Measurements from ENCODE around the gene PPM1E.

Gene PPM1E

DNA sequence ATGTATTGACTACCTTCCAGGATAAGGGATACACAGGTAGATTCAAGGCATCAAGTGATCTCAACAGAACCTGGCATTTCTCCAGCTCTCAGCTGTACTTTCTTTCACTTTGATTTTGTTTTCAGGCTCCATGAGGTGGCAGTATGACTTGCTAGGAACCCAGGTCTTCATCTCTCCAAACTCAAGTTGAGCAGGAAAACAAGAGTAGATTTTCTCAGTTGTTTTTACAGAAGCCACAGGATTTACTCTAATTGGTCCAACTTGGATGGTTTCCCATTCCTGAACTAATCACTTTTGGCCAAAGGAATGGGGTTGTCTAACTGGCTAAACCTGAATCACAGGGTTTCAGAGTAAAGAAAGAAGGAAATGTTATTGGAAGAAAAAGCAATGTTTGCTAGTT lies 204.4 kb downstream of the PPM1E start:
- DNase-seq, result no peak

DNA sequence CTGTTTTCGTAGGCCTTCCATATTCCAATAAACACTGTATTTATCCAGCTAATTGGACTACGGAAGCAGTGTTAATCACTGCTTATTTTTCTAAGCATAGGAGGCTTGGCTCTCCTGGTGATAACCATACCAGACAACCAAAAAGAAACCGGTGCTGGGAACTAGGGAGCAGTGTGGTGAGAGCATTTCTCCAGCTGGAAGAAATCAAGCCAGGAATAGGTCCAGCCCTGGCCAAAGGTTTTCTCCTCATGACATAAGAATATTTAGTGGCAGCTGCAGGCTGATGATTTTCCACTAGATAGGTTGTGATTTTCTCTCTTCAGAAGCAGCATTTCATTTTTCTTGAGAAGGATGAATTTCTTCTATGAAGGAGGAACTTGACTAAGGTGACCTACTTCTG lies 209.6 kb downstream of the PPM1E start:
- DNase-seq, result no peak

DNA sequence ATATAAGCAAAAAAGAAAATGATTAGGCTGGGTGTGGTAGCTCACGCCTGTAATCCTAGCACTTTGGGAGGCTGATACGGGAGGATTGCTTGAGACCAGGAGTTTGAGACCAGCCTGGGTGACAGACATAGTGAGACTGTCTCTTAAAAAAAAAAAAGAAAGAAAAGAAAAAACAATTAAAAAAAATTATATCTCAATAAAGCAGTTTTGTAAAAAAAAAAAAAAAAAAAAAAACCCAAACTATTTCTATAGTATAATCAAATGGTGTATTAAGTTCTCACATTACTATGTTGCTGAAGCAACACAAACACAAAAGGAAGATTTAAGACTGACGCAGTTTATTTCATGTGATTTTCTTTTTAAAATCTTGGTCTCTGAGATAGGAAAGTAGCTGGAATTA lies 210.6 kb downstream of the PPM1E start:
- DNase-seq, result no peak

DNA sequence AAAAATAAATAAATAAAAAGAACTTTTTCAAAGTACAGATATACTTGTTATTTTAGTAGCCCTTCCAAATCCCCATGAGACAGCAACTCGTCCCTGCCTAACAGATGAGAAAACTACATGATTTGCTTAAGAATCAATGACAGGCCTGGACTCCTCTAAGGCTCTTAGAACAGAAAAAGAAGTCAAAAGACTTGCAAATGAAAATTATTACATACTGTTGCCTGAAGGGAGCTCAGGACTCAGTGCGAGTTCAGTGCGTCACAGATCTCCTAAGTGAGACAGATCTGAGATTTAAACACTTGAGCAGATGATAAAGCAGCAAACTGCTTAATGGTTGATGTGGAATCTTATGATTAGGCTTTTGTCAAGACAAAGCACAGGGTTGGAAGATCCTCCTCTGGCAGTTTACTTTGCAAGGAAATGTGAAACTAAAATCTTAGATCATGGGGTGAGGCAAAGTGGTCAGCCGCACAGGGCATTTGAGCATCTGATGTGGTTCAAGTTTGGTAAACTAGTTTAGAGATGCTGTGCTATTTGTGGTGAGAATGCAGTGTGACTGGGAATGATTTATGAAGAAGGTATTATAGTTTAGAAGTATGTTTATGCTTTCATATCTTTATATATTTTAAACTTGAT lies 212.9 kb downstream of the PPM1E start:
- no peak for DNase-seq

DNA sequence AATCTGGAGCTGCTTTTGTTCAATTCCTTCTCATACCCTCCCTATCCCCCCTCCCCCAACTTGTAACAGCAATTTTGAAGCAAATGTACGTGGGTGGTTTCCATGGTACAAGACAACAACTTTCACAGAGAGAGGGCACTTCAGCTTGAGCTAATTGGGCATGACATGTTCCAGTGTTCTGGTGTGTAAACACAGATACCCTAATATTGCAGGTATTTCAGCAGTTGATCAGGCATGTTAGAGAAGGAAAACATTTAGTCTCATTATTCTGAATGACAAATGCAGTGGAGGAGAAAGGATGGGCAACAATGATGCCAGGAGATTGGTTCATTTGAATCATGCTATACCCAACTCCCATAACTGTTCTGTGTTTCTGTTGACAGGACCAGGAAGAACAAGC lies 213.5 kb downstream of the PPM1E start:
- DNase-seq, result no peak

DNA sequence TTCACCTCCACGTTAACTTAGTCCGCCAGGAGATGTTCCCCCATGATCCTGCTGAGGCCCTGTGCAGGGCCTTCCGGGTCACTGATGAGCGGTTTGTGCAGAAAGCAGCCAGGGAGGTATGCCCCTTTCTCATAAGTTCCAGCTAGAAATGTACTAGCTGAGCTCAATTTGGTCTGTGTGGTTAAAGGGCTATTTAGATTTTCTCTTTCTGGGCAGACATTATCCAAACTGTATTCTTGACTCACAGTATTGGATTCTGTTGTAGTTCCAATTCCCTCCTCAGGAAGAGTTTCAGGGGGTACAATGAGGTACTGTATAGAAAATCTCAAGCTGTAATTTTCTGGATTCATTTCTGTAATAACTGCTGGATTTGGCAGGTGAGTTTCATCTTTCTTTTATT lies 214.0 kb downstream of the PPM1E start:
- DNase-seq, result no peak

DNA sequence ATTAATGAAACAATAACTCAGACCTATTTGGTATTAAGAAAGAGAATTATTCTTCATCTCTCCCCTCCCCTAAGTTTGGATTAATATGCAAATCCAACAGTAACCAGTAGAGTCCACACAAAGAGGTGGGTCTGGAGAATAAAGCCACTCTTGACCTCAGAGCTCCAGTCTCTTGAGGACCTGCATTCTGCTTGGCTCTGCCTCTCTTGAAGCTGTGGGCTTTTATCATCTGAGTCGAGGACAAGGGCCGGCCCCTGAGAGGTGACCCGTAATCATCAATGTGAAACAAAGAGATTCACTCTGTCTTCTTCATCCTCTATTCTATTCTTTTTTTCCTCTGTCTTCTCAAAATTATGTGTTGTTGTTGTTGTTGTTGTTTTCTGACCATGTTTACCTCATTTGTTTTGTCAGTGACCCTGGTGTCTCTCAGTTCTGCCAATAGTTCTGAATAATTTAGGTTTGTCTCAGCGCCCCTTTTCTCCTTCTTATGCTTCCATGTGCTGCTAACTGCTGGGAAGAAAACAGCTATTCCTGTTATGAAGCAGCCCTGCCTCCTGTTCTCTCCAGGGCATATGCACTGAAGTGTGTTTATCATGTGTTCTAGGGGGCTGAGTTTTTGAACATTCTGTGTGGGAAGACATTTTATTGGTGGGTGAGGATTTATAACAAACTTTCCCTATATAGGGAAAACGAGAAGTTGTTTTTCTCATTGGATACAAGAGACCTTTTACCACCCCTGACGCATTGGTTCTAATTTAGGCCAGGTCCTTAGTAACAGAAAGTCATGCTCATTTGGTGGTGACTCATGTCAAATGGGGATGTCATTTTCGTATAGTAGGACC lies 215.2 kb downstream of the PPM1E start:
- no peak for DNase-seq

DNA sequence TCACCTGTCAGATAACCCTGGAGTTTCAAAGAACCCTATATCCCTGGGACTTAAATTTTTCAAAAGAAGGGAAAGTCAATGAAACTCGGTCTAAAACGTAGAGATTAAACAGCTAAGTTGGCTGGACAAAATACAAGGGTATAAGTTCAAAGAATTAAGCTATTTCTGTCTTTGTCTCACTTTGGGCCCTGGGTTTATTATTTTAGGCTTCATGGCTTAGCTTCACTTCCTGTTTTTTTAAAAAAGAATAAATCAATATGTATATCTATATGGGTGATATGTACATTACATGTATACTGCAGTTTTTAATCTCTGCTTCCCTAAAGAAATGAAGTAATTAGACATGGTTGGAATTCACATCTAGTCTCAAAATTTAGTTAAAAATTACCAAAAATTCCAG lies 218.7 kb downstream of the PPM1E start:
- DNase-seq, result no peak

DNA sequence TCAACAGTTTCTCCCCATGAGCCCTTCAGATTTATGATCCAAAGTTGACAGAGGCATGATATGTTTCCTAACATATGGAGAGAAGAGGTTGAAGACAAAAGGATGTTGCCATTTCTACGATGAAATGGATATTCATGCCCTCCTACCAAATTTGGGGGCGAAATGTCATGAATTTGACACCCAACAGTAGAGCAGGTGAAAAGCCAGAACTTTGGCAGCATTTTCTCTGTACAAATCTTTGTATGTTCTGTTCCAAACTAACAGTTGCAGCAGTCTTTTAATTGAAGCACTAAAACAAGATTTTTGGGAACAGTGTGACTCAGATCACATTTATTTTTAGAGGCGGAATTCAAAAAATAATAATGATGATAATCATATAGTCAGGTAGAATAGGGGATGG lies 220.9 kb downstream of the PPM1E start:
- DNase-seq, result no peak

DNA sequence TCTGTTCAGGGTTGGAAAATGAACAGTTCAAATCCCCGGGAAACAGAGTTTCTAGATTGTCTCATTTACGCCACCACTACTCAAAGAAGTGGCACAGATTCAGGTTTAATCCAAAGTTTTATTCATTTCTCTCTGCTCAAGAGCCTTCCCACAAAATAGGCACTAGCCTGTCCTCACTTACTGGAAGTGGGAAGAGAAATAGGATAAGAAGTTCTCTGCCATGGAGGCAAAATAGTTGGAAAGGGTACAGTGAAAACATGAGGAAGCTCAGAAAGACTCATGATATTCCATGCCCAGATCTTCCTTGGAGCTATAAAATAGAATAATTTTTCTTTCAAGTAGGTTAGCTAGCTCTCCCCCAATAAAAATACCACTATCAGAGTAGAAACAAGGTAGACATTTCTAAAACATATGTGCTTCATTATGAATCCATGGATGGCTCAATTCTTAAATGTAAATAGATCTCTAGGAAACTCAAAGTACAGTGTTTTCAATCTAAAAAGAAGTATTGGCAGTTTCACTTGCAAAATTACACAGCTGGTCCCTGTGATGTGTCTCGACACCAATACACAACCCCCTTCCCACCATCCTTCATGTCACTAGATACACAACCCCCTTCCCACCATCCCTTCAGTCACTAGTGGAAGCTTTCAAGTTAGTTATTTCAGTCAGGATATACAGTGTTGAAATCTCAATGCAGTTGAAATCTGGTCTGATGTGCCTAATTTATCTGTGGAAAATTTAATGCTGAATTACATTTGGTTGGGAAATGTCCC lies 225.2 kb downstream of the PPM1E start:
- no peak for DNase-seq

DNA sequence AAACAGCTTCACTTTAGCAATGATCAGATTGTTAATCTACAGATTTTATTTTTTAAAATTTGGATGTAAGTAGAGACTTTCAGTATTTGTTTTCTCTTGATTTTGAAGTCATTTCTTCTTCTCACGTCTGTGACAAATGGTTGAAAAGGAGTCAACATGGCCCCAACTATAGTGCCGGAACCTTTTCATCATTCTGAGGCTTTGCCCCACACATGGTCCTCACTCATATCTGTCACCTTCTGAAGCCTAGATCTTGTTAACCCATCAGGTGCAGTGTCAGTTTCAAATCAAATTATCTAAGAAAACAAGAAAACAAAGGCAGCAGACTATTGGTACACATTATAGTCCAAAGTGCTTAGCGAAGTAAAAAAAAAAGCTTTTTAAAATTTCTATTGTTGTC lies 227.0 kb downstream of the PPM1E start:
- no peak for DNase-seq

DNA sequence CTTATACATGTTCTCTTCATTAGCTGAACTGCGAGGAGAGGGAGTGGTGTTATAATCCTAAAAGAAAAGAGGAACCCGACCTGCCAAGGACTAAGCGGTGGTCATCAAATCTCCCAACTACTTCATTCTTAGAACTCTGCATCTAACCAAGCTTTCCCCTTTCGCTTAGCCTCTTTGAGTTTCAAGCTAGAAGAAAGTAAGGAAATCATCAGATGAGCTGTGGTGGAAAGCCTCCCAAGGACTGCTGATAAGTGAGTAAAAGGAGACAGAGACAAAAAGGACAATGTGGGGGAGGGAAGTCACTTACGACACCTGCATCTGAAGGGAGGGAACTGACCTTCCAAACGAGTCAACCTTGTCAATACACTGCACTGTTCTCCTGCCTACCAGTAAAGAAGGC lies 229.7 kb downstream of the PPM1E start:
- DNase-seq, result no peak

DNA sequence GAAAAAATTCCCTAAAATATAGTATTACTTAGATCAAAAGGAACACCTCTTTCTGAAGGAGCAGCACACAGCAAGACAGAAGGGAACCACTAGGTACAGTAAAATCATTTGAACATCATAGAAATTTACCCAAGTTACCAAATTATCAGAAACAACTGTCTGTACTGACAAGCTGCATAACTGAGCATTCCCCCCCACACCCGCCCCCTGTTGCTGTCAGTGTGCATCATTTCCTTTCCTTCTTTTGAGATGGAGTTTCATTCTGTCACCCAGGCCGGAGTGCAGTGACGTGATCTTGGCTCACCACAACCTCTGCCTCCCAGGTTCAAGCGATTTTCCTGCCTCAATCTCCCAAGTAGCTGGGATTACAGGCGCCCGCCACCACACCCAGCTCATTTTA lies 230.3 kb downstream of the PPM1E start:
- DNase-seq, result no peak

DNA sequence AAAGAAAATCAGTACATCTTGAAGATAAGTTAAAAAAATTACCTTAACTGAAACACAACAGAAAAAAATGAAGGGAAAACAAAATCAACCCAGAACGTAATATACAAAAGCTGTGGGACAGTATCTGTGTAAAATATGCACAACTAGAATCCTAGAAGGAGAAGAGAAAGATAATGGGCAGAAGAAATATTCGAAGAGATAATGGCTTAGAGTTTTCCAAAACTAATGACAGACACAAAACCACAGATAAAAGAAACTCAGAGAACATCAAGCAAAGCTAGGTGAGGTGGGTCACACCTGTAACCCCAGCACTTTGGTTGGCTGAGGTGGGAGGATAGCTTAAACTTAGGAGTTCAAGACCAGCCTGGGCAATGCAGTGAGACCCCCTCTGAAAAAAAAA lies 234.0 kb downstream of the PPM1E start:
- no peak for DNase-seq

DNA sequence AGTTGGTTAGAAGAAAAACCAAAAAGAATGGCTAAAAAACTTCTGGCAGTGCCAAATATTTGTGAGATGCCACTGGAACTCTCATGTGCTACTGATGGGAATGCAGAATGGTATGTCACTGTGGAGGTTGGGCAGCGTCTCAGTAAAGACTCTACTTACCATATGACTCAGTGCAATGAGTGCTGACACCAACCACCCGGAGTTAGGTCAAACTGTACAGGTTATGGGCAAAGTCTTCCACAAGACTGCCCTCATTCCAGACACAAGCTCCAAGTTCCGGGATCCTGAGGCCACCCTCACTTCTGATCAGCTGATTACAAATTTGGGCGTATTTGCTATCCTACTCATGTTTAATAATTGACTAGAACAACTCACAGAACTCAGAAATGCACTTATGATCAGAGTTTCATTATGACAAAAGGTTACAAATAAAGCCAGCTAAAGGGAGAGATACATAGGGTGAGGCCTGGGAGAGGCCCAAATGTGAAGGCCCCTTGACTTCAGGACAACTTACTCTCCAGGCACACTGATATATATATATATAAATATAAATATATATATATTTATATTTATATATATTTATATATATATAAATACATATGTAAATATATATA lies 236.2 kb downstream of the PPM1E start:
- DNase-seq, result no peak

DNA sequence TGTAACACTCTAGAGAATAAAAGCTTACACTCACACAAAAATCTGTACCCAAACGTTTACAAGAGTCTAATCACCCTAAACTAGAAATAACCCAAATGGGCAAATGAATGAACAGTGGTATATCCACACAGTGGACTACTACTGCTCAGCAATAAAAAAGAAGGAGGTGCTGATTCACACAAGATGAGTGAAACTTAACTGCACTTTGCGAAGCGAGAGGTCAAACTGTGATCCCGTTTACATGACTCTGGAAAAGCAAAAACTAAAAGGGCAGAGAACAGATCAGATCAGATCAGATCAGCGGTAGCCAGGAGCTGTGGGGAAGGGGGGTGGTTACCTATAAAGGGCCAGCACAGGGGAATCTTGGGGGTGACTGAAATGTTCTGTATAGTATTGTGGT lies 237.7 kb downstream of the PPM1E start:
- DNase-seq, result no peak

DNA sequence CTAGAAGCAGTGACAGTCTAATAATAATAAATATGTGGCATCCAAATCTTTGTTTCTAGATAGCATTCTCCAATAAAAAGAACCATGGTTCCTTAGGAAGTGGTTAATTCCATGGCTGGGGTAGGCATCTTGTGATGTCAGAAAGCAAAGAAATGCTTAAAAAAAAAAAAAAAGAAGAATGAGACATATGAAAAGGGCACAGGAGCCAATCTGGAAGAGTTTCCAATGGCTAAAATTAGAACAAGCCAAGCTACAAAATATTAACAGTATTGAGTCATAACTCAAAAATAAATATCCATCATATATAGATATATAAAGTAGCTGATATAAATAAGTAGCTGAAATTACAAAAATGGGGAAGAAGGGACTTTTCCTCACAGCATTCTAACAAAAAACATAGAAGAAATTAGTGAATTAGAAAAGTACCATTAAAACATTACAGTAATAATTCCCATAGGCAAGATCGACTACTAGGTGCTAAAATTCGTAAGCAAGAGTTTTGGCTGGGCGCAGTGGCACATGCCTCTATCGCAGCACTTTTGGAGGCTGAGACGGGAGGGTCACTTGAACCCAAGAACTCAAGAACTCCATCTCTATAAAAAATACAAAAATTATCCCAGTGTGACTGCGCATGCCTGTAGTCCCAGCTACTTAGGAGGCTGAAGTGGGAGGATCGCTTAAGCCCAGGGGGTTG lies 239.7 kb downstream of the PPM1E start:
- DNase-seq, result no peak

DNA sequence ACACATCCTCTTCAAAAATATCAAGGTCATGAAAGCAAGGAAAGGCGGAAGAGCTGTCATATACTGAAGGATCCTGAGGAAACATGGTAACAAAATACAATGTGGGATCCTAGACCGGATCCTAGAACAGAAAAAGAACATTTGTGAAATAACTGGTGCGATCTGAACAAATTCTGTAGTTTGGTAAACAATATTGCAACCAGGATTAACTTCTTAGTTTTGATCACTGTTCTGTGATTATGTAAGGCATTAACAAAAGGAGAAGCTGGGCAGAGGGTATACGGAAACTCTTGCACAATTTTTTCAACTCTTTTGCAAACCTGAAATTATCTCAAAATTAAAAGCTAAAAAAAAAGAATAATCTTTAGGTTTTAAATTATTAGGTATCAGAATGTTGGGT lies 241.3 kb downstream of the PPM1E start:
- no peak for DNase-seq

DNA sequence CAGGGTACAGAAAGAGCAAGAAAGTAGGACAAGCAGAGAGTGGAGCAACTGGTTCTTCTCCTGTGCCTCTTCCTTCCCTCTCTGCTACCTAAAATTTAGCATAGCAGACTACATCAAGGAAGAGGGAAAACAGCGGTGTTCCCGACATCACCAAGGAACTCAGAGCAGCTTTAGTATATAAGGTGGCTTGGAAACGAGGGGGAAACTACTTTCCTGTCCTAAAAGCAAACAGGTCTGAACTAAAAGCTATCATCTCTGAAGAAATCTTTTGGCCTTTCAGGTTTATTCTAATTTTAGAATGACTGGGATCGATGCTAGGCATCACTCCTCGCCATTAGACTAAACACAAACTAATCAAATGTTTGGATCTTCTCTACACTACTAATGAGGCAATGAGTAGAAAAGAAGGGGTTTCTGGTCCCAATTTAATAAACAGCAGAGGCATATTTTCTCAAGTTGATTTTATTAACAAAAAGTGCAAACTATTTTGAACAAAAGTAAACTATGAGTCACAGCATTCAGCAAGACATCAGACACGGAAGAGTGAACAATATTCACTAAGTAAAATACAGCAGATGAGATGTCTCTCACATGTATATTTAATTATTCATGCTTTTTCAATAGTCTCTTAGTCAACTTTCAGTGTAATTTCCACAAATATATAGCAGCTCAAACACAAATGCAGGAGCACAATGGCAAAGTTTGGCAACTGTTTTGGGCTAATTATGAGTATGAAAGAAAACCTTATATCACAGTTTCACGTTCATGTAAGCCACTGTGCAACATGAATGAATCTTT lies 242.3 kb downstream of the PPM1E start:
- DNase-seq, result no peak

DNA sequence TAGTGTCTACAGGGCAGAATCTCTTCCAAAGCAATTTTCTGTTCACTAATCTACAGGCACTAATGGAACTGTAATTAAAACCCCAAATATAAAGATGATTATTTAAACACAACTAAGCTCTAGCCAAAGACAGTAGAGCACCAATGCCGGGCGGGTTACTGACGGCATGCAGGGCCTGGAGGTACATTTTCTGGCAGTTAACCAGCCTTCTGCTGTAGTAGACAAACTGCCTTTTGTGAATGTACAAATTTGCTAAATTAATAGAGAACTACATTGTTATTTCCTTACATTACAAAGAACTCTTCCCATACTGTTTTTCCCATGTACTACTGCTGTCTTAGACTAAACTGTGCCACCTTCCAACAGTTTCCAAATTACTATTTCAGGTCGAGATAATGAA lies 243.2 kb downstream of the PPM1E start:
- no peak for DNase-seq

DNA sequence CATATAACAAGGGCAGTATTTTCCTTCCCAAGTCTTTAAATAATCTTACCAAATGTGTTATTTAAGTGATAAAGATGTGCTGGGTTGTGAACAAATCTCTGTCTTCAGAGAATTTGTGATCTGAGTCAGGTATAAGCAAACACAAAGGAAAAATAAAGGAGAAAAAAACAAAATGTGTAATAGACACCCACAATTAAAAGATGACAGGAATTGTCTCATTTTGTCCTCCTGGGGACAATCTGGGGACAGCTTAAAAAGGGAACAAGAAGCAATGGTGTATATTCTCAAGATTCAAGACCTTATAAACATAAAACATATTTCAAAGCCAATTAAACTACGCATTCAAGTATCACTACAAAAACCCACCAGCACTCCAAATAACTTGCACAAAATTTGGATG lies 243.8 kb downstream of the PPM1E start:
- no peak for DNase-seq

DNA sequence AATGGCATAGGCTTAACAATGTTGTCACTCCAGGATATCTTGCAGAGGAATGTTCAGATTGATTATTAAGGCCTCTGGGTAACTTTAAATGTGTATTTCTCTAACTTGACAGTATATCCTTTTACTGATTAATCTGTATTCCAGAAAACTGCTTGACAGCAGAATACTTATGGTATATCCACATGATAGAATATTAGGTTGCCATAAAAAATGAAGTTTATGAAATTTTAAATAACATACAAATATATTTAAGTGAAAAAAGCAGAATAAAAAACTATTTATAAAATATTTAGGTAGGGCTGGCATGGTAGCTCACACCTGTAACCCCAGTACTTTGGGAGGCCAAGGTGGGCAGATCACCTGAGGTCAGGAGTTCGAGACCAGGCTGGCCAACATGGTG lies 244.4 kb downstream of the PPM1E start:
- DNase-seq, result no peak

Data from activated CD4-positive, alpha-beta T cell treated with anti-CD3 and anti-CD28 coated beads, Interleukin-2, amount 50 U/mL, for 1 hour (primary cell).